ENCODE measurements around the gene MAP2K5. TPM values are rescaled to one million over a fixed set of nuclear protein-coding genes. Genes with fewer than 3 reads are reported as not detected.
"Not testable (repeated sequence)": the region's sequence is repeated elsewhere in the genome, so short reads cannot be mapped to it uniquely, and the experiment has no call there.

MAP2K5 gene
- total RNA-seq, 1 donor from 2014 or later: 25.5 TPM

- DNase-seq (no peak), ATAC-seq (no peak)
- intact Hi-C loops (cut with DNase I): no loop called here
- H3K9me3 ChIP-seq: peaks cover 7% of the 10 kb centered on the region
- H3K4me3 ChIP-seq: no peak overlapping the region
- TF ChIP-seq, protein P1, sequence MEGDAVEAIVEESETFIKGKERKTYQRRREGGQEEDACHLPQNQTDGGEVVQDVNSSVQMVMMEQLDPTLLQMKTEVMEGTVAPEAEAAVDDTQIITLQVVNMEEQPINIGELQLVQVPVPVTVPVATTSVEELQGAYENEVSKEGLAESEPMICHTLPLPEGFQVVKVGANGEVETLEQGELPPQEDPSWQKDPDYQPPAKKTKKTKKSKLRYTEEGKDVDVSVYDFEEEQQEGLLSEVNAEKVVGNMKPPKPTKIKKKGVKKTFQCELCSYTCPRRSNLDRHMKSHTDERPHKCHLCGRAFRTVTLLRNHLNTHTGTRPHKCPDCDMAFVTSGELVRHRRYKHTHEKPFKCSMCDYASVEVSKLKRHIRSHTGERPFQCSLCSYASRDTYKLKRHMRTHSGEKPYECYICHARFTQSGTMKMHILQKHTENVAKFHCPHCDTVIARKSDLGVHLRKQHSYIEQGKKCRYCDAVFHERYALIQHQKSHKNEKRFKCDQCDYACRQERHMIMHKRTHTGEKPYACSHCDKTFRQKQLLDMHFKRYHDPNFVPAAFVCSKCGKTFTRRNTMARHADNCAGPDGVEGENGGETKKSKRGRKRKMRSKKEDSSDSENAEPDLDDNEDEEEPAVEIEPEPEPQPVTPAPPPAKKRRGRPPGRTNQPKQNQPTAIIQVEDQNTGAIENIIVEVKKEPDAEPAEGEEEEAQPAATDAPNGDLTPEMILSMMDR (IDR thresholded peaks at IDR 0.05): no peak
- H3K4me1 ChIP-seq: no peaks in the 10 kb centered on the region
- no peak overlapping the region for H3K27ac ChIP-seq
- no peaks in the 10 kb centered on the region for H3K27me3 ChIP-seq (ENCODE audit: low read depth)
- H3K36me3 ChIP-seq: peaks cover 3% of the 10 kb centered on the region
Observed at GRCh38 chr15:67660446-67660845, 117.9 kb downstream of the MAP2K5 start.

DNA sequence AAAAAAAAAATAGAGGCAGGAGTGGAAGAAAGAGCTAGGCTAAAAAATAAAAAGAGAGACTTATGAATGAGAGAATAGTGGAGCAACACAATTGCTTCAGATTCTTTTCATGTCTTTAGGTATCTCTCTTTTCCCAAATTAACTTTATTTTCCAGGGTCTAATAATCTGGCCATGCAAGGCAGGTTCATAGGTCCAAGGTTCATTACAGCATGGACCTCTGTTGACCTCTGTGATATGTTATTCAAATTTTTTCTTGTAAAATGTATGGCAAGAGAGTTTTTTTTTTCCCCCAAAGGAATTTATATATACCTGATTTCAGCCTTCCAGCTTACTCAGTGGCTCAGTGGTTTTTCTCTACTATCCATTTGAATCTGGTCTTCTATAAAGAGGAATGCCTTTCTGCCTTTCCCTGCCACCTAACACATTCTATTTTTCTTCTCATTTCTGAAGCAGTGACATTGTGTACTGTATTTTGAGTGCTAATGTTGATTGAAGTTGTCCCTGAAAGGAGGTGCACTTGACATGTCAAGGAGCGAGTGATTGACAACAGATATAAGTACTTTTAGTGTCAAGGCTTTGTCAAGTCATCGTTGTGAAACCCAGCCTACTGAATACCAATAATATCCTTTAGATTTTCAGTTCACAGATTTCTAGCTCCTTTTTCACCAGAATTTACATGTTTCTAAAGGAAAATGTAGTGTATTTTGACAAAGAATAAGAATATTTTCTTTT, 118.5 kb downstream of the MAP2K5 start:
- no peaks in the 10 kb centered on the region for H3K4me1 ChIP-seq
- TF ChIP-seq, protein P1 (IDR thresholded peaks at IDR 0.05): no peak

GRCh38 chr15:67670647-67671305, 128.3 kb downstream of the MAP2K5 start:
- Histone ChIP-seq H3K4me3 (no peak overlapping the region), H3K27ac (no peak overlapping the region), H3K27me3 (ENCODE audit: low read depth) (no peaks in the 10 kb centered on the region), H3K9me3 (peaks cover 4% of the 10 kb centered on the region), H3K4me1 (no peaks in the 10 kb centered on the region), H3K36me3 (no peaks in the 10 kb centered on the region)
- no peak for ATAC-seq
- intact Hi-C loops (cut with DNase I): no loop called here
- TF ChIP-seq, protein P1 (IDR thresholded peaks at IDR 0.05): no peak
- no peak for DNase-seq

More for the DNA sequence above, 118.5 kb downstream of the MAP2K5 start:
- H3K9me3 ChIP-seq: peaks cover under 1% of the 10 kb centered on the region
- no peaks in the 10 kb centered on the region for H3K27me3 ChIP-seq (ENCODE audit: low read depth)
- intact Hi-C loops (cut with DNase I): no loop called here
- ATAC-seq: no peak
- no peak for DNase-seq
- H3K4me3 ChIP-seq: no peak overlapping the region
- peaks cover 3% of the 10 kb centered on the region for H3K36me3 ChIP-seq
- H3K27ac ChIP-seq: no peak overlapping the region

DNA sequence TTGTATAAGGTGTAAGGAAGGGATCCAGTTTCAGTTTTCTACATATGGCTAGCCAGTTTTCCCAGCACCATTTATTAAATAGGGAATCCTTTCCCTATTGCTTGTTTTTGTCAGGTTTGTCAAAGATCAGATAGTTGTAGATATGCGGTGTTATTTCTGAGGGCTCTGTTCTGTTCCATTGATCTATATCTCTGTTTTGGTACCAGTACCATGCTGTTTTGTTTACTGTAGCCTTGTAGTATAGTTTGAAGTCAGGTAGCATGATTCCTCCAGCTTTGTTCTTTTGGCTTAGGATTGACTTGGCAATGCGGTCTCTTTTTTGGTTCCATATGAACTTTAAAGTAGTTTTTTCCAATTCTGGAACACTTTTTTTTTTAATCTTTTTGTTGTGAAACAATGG, 130.3 kb downstream of the MAP2K5 start:
- H3K36me3 ChIP-seq; H3K4me3 ChIP-seq; H3K27me3 ChIP-seq (ENCODE audit: low read depth); H3K9me3 ChIP-seq; ATAC-seq; H3K27ac ChIP-seq; H3K4me1 ChIP-seq; DNase-seq; intact Hi-C loops (cut with DNase I): not testable (repeated sequence)

GRCh38 chr15:67674983-67675382, 132.5 kb downstream of the MAP2K5 start:
- ATAC-seq (no peak), DNase-seq (no peak)
- Histone ChIP-seq H3K9me3 (peaks cover 4% of the 10 kb centered on the region), H3K4me3 (no peak overlapping the region), H3K36me3 (no peaks in the 10 kb centered on the region), H3K27ac (no peak overlapping the region), H3K4me1 (no peaks in the 10 kb centered on the region), H3K27me3 (ENCODE audit: low read depth) (no peaks in the 10 kb centered on the region)
- TF ChIP-seq, protein P1 (IDR thresholded peaks at IDR 0.05): no peak
- intact Hi-C loops (cut with DNase I): no loop called here

DNA sequence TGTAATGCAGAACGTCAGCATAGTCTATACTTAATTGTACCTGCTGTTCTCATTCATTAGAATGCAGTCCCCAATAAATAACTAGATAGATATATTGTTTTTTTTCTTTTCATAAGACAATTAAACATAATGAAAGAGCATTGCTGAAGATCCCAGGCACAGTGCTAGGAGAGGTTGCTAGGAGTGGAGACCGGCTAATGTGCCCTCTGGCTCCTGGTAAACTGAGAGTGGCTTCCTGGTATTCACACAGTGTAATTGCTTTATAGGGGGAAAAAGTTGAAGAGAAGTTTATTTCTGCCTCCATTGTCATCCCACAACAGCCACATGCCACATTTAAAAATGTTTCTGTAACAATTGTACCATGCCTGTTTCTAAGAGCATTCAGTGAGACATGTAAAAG, 135.6 kb downstream of the MAP2K5 start:
- no peak for DNase-seq

More for the DNA sequence above, 135.6 kb downstream of the MAP2K5 start:
- no peaks in the 10 kb centered on the region for H3K27me3 ChIP-seq (ENCODE audit: low read depth)
- H3K4me3 ChIP-seq: no peak overlapping the region
- no peak overlapping the region for H3K27ac ChIP-seq
- TF ChIP-seq, protein P1 (IDR thresholded peaks at IDR 0.05): no peak
- no peak for ATAC-seq
- peaks cover 2% of the 10 kb centered on the region for H3K9me3 ChIP-seq
- intact Hi-C loops (cut with DNase I): no loop called here
- H3K4me1 ChIP-seq: no peaks in the 10 kb centered on the region
- H3K36me3 ChIP-seq: no peaks in the 10 kb centered on the region
